ENCODE data around the gene CMIP. TPM values are rescaled to one million over a fixed set of nuclear protein-coding genes. Genes with fewer than 3 reads are reported as not detected.
"Not testable (repeated sequence)": the region's sequence is repeated elsewhere in the genome, so short reads cannot be mapped to it uniquely, and the experiment has no call there.

CMIP gene
- total and polyA plus RNA-seq, 7 donors = 1.4 to 8.9 (median 4.1) TPM

GRCh38 chr16:81684901-81685300 is 240.3 kb downstream of the CMIP start:
- no peak for ATAC-seq
- WGBS, 3 donors = 91 to 93% (median 92%) methylated on average over 8 to 12 of the region's 12 CpGs

GRCh38 chr16:81686391-81687130 is 242.0 kb downstream of the CMIP start:
- H3K27ac ChIP-seq = no peak overlapping the region
- no peak for TF ChIP-seq CTCF (IDR thresholded peaks at IDR 0.05)
- DNase-seq = no peak
- ATAC-seq = no peak
- WGBS, 3 donors = 88 to 90% (median 90%) methylated on average over 24 of the region's 24 CpGs
- H3K9me3 ChIP-seq = no peaks in the 10 kb centered on the region
- no peaks in the 10 kb centered on the region for H3K36me3 ChIP-seq (ENCODE audit: insufficient read depth in 1 of 2, low read depth in 1 of 2)
- intact Hi-C loops (cut with DNase I) = no loop called here
- no peak overlapping the region for H3K4me3 ChIP-seq
- H3K4me1 ChIP-seq = no peaks in the 10 kb centered on the region
- H3K27me3 ChIP-seq (ENCODE audit: insufficient read depth in 3 of 3, low read length in 2 of 3) = no peaks in the 10 kb centered on the region

More at GRCh38 chr16:81684901-81685300, 240.3 kb downstream of the CMIP start:
- Histone ChIP-seq H3K4me1 (no peaks in the 10 kb centered on the region), H3K9me3 (no peaks in the 10 kb centered on the region), H3K4me3 (no peak overlapping the region), H3K36me3 (ENCODE audit: insufficient read depth in 1 of 2, low read depth in 1 of 2) (no peaks in the 10 kb centered on the region), H3K27me3 (ENCODE audit: insufficient read depth in 3 of 3, low read length in 2 of 3) (peaks cover 0 to 2% (median 0%) of the 10 kb centered on the region in 3 donors), H3K27ac (no peak overlapping the region)
- DNase-seq = no peak
- no peak for TF ChIP-seq CTCF (IDR thresholded peaks at IDR 0.05)
- intact Hi-C loops (cut with DNase I) = no loop called here

GRCh38 chr16:81687131-81687456 is 242.5 kb downstream of the CMIP start:
- no peak for DNase-seq
- intact Hi-C loops (cut with DNase I) = no loop called here

GRCh38 chr16:81688182-81688581 is 243.6 kb downstream of the CMIP start:
- DNase-seq (no peak), ATAC-seq (no peak)
- Histone ChIP-seq H3K9me3 (no peaks in the 10 kb centered on the region), H3K27ac (no peak overlapping the region), H3K27me3 (ENCODE audit: insufficient read depth in 3 of 3, low read length in 2 of 3) (no peaks in the 10 kb centered on the region), H3K4me3 (no peak overlapping the region), H3K4me1 (no peaks in the 10 kb centered on the region), H3K36me3 (ENCODE audit: insufficient read depth in 1 of 2, low read depth in 1 of 2) (peaks cover 0 to 9% of the 10 kb centered on the region in 2 donors)
- 55 to 66% (median 55%) methylated on average over 7 of the region's 7 CpGs for WGBS, 3 donors
- intact Hi-C loops (cut with DNase I) = no loop called here
- TF ChIP-seq CTCF (IDR thresholded peaks at IDR 0.05) = no peak

More at GRCh38 chr16:81687131-81687456, 242.5 kb downstream of the CMIP start:
- Histone ChIP-seq H3K36me3 (ENCODE audit: insufficient read depth in 1 of 2, low read depth in 1 of 2) (peaks cover 0 to 2% of the 10 kb centered on the region in 2 donors), H3K4me3 (no peak overlapping the region), H3K4me1 (no peaks in the 10 kb centered on the region), H3K27ac (no peak overlapping the region), H3K9me3 (no peaks in the 10 kb centered on the region), H3K27me3 (ENCODE audit: insufficient read depth in 3 of 3, low read length in 2 of 3) (no peaks in the 10 kb centered on the region)
- WGBS, 3 donors = 96 to 99% (median 96%) methylated on average over 7 of the region's 7 CpGs
- no peak for TF ChIP-seq CTCF (IDR thresholded peaks at IDR 0.05)
- ATAC-seq = no peak

- WGBS, 3 donors = 78 to 89% (median 87%) methylated on average over 5 of the region's 5 CpGs
- peaks cover 0 to 16% of the 10 kb centered on the region in 2 donors for H3K36me3 ChIP-seq (ENCODE audit: insufficient read depth in 1 of 2, low read depth in 1 of 2)
- H3K4me3 ChIP-seq; H3K4me1 ChIP-seq; H3K27me3 ChIP-seq (ENCODE audit: insufficient read depth in 3 of 3, low read length in 2 of 3); DNase-seq; H3K9me3 ChIP-seq; ATAC-seq; H3K27ac ChIP-seq; intact Hi-C loops (cut with DNase I): not testable (repeated sequence)
These were observed 244.2 kb downstream of the CMIP start for GRCh38 chr16:81688839-81689238.
